ENCODE results near the gene MTARC2. TPM values are rescaled to one million over a fixed set of nuclear protein-coding genes. Genes with fewer than 3 reads are reported as not detected.
A peak's percentile ranks its signal among the peaks of the same experiment; 100 is the strongest.
"Not testable (repeated sequence)": the region's sequence is repeated elsewhere in the genome, so short reads cannot be mapped to it uniquely, and the experiment has no call there.

MTARC2 gene
- total RNA-seq, 1 donor from 2014 or later: 3.6 TPM

- Mint-ChIP-seq H3K4me3 (ENCODE audit: unreplicated experiment) (peak overlapping the region; percentile 8), H3K27me3 (ENCODE audit: unreplicated experiment) (peaks cover 6% of the 10 kb centered on the region), H3K9me3 (ENCODE audit: unreplicated experiment) (no peaks in the 10 kb centered on the region), H3K36me3 (ENCODE audit: low read depth, unreplicated experiment) (no peaks in the 10 kb centered on the region), H3K4me1 (ENCODE audit: unreplicated experiment) (peaks cover 21% of the 10 kb centered on the region), H3K27ac (ENCODE audit: unreplicated experiment) (peak overlapping the region; percentile 50)
- DNase-seq (ENCODE audit: low spot score): no peak
- TF ChIP-seq CTCF (IDR thresholded peaks at IDR 0.05; ENCODE audit: unreplicated experiment): no peak
These were observed 16.0 kb upstream of the MTARC2 start for GRCh38 chr1:220732137-220732536.

DNA sequence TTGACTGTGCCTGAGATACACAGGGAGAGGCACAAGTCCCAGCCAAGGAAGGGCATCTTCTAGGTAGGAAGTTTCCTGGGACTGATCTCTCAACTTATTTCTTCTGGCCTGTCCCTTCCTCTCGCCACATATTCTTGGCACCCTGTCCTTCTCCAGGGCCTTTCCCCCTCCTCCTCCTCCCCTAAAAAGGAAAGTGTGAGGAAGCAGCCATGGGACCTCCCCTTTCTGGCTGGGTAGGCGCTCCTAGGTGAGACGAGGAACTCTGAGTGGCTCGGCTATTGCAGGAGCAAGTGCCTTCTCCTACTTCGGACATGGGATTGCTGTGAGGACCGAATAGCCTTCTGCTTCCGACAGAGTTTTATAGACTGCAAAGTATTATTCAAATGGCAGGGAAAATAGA is 15.5 kb upstream of the MTARC2 start:
- DNase-seq (ENCODE audit: low spot score): peak; percentile 20
- Mint-ChIP-seq H3K4me1 (ENCODE audit: unreplicated experiment) (peaks cover 21% of the 10 kb centered on the region), H3K27ac (ENCODE audit: unreplicated experiment) (peak overlapping the region; percentile 50), H3K36me3 (ENCODE audit: low read depth, unreplicated experiment) (no peaks in the 10 kb centered on the region), H3K4me3 (ENCODE audit: unreplicated experiment) (no peak overlapping the region), H3K9me3 (ENCODE audit: unreplicated experiment) (no peaks in the 10 kb centered on the region), H3K27me3 (ENCODE audit: unreplicated experiment) (peaks cover 6% of the 10 kb centered on the region)
- no peak for TF ChIP-seq CTCF (IDR thresholded peaks at IDR 0.05; ENCODE audit: unreplicated experiment)

DNA sequence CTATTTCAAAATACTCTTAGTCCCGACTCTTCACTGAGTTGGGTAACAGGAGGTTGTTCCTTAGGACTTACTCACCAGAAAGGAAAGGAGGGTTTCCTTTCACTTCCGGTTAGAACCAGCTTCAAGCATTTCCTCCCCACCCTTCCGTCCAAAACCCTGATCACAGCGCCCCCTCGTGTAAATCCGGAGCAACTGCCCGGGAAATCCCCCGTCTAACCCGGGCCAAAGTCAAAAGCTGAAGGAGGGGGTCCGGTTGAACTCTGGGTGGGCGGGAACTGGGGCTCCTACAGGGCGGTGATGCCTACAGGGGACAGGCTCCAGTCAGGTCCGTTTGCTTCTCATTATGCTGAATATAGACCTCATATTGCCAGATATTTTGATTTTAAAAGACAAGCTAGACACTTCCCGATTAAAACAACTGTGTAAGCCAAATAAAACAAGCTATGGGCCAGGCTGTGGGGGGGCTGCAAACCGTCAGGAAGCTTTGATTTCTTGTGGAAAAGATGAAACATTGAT is 15.0 kb upstream of the MTARC2 start:
- Mint-ChIP-seq H3K27me3 (ENCODE audit: unreplicated experiment) (peaks cover 6% of the 10 kb centered on the region), H3K4me1 (ENCODE audit: unreplicated experiment) (peaks cover 21% of the 10 kb centered on the region), H3K36me3 (ENCODE audit: low read depth, unreplicated experiment) (no peaks in the 10 kb centered on the region), H3K9me3 (ENCODE audit: unreplicated experiment) (no peaks in the 10 kb centered on the region), H3K27ac (ENCODE audit: unreplicated experiment) (no peak overlapping the region), H3K4me3 (ENCODE audit: unreplicated experiment) (no peak overlapping the region)
- peak; percentile 89 for DNase-seq (ENCODE audit: low spot score)
- TF ChIP-seq CTCF (IDR thresholded peaks at IDR 0.05; ENCODE audit: unreplicated experiment): peak; percentile 93

GRCh38 chr1:220734571-220735326 is 13.4 kb upstream of the MTARC2 start:
- Mint-ChIP-seq H3K4me1 (ENCODE audit: unreplicated experiment) (peaks cover 21% of the 10 kb centered on the region), H3K36me3 (ENCODE audit: low read depth, unreplicated experiment) (no peaks in the 10 kb centered on the region), H3K27ac (ENCODE audit: unreplicated experiment) (no peak overlapping the region), H3K27me3 (ENCODE audit: unreplicated experiment) (peaks cover 6% of the 10 kb centered on the region), H3K4me3 (ENCODE audit: unreplicated experiment) (no peak overlapping the region), H3K9me3 (ENCODE audit: unreplicated experiment) (no peaks in the 10 kb centered on the region)
- TF ChIP-seq CTCF (IDR thresholded peaks at IDR 0.05; ENCODE audit: unreplicated experiment): no peak
- DNase-seq (ENCODE audit: low spot score): no peak

DNA sequence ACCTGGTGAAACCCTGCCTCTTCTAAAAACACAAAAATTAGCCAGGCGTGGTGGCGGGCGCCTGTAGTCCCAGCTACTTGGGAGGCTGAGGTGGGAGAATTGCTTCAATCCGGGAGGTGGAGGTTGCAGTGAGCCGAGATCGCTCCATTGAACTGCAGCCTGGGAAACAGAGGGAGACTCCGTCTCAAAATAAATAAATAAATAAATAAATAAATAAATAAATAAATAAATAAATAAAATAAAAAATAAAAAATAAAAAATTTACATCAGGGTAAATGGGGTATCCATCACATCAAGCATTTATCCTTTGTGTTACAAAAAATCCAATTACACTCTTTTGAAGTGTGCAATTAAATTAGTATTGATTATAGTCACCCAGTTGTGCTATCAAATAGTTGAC is 11.8 kb upstream of the MTARC2 start:
- not testable (repeated sequence) for H3K36me3 Mint-ChIP-seq (ENCODE audit: low read depth, unreplicated experiment); H3K27me3 Mint-ChIP-seq (ENCODE audit: unreplicated experiment); DNase-seq (ENCODE audit: low spot score); H3K4me3 Mint-ChIP-seq (ENCODE audit: unreplicated experiment); H3K9me3 Mint-ChIP-seq (ENCODE audit: unreplicated experiment); H3K27ac Mint-ChIP-seq (ENCODE audit: unreplicated experiment)
- H3K4me1 Mint-ChIP-seq (ENCODE audit: unreplicated experiment): peaks cover 14% of the 10 kb centered on the region

Measured in endothelial cell (in vitro differentiated cells).